HG03175 (cell line): ENCODE results near the gene KRT36.

Experiments
- ATAC-seq: cut with Tn5 transposase; IDR thresholded peaks from one replicate; pipeline ENCODE4 v1.9.1; 2021; ENCODE audit warnings: mild to moderate bottlenecking, moderate library complexity; ENCODE audit not compliant: unreplicated experiment

The KRT36 gene

DNA sequence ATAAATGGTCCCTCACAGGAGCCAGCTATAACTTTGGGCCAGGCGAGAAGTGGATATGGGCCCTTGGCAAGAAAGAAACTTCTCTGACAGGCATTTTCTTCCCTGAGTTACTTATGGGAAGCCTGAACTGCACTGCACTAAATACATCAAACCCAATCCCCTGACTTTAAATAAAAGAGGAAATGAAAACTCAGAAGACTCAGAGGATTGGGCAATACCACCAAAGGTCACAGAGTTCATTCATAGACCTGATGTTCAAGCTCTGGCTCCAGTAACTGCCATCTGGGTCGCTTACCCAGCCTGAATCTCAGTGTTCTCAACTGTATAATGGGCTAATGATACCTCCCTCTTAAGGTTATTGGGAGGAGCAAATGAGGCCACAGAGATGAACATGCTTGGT is 9.6 kb downstream of the KRT36 start:
- no peak for ATAC-seq

DNA sequence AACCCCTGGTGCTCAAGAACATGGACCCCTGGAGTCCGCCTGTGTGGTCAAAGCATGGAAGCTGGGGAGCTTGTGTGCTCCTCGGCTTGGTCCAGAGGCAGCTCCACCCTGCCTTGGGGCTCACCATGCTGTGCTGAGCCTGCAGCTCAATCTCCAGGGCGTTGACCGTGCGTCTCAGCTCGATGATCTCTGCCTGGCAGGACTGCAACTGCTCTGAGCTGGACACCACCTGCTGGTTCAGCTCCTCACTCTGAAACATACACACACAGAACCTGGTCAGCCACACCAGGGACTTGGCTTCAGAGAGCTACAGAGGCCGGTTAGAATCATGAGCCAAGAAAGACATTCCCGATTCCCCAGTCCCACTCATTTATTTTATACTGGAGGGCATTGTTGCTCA is 11.5 kb downstream of the KRT36 start:
- ATAC-seq, result no peak

DNA sequence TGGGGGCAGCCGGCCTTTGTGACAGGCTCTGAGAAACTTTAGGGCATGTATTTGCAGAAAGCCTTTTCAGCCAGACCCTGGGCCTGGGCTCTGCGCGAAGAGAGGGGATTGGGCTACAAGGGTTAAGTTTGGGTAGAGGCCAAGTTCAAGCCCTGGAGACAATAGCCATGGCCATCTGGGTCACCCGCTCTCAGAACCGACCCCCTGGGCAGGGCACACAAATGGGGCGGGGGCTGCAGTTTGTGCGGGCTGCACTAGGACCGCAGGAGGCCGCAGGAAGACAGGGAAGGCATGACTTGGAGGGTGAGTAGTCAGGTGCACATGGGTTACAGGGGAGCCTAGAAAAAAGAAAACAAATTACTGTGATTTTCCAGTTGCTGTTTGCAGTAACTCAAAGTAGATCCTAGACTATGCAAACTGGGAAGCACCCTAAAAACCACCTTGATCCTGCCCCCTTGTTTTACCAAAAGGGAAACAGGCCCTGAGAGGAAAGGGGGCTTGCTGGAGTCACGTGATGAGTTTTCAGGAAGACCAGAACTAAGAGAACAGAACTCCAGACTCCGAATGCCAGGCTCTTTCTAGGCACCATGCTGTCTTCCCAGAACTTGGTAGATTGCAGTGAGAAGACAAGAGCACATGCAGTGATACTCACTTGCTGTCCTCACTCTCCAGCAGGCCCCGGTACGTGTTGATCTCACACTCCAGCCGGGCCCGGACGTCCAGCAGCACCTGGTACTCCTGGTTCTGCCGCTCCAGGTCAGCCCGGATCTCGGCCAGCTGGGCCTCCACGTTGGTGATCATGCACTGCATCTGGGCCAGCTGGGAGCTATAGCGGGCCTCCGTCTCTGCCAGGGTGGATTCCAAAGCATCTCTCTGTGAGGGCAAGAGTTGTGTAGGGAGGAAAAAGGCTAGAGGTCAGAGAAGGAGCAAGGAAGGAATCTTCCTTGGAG is 12.6 kb downstream of the KRT36 start:
- no peak for ATAC-seq

DNA sequence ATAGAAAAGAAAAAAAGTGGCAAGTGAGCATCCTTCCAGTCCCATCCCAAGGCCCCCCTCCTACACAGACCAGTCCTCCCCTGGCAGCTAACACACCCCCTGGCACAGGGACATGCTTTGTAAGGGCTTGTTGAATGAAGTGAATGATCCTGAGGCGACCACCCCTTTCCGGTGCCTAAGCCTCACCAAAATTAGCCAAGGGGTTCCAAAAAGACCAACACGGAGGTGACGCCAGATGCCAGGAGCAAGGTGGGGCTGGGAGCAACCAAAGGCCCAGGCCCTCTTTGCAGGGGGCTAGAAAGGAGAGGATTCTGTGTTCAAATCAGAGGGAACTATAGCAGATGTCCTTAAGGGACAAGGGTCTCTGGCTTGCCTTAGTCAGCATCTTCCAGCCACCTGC is 14.3 kb downstream of the KRT36 start:
- ATAC-seq, result no peak

DNA sequence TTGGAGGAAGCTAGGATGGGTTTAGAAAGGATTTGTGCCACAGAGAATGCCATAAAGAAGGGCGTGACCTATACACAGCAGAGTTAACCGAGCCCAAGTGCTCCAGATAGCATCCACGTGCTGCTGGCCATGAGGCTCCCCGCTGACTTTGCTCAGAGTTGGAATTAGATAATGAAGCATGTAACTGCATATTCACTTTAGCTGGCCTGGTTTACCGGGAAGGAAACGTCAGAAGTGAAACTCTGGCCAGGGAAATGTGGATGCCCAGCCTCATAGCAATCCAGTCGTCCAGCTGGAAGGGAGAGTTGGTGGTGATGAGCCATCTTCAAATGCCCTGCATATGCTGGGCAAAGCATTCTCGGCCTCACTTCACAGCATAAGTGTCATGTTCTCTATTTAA is 14.8 kb downstream of the KRT36 start:
- no peak for ATAC-seq

DNA sequence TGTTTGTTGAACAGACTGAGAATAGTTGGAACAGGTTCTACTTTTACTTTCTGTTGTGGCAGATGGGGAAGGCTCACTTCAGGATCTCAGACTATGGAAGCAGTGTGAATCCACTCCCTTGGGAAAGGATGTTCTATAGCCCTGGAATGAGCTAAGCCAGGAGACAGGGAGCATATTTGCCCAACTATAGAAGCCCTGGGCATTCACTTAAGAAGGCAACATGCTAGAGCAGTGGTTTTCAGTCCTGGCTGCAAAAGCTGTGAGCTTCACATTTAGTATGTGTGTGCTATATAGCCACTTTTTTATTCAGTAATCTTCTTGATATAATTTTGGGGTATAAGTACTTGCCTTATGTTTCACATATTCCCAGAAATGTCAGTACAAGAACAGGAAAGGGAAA is 21.4 kb downstream of the KRT36 start:
- no peak for ATAC-seq

DNA sequence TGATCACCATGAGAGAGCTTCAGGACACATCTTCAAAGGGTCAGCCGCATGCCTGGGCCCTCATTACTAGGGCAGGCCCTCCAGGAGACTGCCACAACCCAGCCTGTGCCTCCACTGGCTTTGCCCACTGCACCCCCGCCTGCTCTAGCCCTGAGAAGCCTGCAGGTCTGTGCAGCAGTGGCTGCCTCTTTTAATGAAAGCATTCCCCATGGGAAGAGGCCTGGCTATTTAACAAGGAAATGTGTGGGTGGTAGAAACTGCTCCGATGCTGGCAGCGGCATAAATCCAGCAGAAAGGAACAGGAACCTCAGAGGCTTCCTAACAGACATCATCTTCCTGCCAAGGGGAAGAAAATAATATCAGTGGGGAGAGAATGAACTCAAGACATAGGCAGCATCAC is 22.1 kb downstream of the KRT36 start:
- no peak for ATAC-seq

DNA sequence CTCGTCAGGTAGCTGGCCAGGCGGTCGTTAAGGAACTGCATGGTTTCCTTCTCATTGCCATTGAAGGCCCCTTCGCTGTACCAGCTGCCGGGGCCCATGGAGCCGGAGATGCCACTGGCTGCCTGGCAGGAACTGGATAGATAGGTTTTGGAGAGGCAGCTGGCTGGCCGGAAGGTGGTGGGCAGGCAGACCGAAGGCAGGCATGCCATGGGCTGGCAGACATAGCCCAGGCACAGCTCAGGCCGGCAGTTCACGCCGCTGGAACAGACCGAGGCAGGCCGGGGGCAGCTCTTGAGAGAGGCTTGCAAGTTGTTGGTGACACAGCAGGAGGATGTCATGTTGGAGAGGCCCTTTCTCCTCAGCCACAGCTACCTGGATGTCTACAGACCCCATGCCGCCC is 22.7 kb downstream of the KRT36 start, which contains the start of gene KRT32:
Gene KRT32 (minus strand): TSS at position 399 of the 400 bp plus-strand sequence. CDS start 61 bp downstream, at position 338.
- no peak for ATAC-seq

DNA sequence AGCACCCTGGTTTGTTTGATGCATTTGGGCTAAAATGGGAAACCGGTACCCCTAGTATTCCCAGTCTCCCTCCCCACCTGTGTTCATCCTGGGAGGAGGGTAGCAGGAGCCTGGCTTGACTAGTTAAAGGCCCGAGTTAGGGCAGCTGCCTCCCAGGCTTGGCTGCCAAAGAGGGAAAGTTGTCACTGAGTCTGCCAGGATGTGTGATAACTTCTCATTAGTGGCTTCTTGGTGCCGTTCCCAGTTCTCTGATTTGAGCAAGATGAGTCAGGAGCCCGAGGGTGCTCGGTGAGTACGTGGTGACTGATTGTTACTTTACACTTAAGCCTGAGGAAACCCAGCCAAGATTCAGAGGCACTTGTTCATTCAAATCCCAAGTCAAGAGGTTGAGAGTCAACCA is 25.0 kb downstream of the KRT36 start:
- no peak for ATAC-seq

DNA sequence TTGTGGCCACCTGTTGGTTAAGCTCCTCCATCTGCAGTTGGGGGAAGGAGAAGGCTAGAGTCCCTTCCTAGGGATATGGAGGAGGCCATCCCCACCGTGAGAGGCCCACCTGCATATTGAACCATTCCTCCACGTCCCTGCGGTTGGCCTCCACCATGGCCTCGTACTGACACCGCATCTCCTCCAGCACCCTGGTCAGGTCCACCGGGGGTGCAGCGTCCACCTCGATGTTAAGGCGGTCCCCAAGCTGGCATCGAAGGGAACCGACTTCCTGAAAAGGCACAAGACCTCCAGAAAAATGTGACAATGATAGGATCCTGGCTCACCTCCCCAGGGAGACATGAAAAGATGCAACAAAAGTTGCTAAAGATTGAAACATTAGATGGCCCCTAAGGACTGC is 25.5 kb downstream of the KRT36 start:
- no peak for ATAC-seq

DNA sequence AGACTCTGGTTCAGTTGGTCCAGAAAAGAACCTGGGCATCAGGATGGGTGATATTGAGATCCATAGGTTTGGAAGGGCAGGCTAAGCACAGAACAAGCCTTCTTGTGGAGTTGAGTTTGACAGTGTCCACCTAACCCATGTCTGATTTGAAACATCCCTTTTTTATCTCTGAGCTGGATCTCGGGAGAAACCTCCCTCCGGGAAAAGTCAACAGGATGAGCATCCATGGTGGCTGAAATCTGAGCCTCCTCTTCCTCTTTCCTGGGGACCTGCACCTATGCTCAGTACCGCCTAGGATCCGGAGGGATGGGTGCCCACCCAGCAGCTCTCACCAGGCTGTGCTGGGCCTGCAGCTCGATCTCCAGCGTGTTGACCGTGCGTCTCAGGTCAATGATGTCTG is 26.0 kb downstream of the KRT36 start:
- no peak for ATAC-seq

DNA sequence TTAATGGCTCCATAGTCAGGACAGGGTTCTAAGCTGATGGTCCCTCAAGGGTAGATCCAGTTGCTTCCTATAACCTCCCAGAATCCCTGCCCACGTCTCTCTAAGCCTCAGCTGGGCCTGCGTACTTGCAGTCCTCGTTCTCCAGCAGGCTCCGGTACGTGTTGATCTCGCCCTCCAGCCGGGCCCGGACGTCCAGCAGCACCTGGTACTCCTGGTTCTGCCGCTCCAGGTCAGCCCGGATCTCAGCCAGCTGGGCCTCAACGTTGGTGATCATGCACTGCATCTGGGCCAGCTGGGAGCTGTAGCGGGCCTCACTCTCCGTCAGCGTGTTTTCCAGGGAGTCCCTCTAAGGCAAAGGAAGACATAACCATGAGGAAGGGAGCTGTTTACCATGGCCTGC is 27.0 kb downstream of the KRT36 start:
- no peak for ATAC-seq

DNA sequence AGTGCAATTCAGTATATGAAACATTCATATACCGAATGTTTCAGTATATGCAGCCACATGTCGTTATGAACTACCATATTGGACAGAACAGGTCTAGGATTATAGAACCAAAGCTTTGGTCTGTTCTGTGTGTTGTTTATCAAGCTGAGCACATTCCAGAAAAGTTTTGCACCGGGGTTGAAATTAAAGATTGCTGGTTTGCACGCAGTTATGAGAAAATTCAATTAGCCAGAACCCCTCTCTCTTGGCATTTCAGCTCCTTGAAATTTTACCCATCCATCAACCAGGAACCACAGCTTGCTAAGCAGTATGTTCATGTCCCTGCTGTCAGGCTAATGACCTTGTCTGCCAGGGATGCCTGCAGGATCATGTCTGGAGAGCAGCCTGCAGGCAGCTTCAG is 32.0 kb downstream of the KRT36 start:
- no peak for ATAC-seq

DNA sequence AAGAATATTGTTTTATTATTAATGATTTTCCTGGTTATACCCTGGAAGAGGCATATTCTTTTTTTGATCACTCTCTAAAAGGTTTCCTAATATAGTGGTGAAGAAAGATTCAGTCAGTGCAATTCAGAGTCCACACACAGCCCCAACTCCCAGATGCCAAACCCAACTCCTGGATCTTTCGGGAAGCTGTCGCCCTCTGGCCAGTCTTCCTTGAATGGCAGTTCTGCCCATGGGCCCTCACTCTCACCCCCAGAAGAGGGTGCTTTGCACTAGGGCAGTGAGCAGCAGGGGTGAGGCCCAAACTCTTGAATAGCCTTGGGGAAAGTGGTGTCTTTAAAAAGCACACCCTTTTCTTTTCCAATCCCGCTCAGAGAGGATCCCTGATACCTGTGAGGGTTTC is 33.5 kb downstream of the KRT36 start:
- no peak for ATAC-seq

DNA sequence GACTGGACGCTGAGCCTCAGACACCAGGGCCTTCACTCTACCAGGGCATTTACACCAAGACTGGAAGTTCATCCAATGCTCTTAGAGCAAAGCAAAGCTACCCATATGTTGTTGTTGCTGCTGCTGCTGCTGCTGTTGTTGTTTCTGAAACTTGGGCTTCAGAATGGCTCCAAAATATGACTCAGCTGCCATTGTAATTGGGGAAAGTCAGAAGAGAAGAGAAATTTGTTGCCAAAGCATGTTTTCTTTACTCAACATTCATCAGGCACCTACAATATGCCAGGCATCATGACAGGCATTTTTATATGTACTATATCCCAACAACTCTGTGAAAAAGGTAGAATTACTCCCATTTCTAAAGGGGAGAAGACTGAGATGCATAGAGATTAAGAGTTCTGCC is 34.5 kb downstream of the KRT36 start:
- ATAC-seq, result no peak

DNA sequence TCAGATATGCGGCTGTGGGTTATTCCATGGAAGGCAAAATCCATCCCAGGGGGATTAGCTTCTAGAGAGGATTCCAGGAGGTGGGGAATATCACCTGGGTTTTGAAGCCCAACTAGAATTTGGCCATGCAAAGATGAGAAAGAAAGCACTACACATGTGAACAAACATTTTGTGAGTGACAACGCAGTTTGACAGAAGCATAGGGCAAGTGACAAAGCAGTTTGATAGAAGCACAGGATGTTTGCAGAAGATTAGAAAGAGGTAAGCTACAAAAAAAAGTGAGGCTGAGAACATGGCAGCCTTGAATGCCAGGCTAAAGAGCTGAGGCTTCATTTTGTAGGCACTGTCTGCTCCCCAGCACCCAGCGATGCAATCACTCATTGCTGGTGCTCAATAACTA is 36.6 kb downstream of the KRT36 start:
- no peak for ATAC-seq

DNA sequence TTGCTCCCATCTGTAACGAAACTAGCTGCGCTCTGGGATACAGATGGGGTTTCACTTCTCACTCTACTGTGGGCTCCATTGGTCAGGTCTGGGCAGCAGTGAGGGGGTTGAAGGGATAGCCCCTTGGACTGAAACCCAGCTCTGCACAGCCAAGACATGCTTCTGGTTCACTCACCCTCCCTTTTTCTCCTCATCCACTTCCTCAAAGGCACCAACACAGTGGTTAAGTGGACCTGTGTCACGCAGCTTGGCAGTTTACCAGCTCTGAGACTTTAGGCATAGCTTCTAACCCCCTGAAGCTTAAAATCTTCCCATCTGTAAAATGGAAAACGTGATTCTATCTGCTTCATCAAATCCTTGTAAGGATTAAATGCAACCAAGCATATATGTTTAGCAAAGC is 37.4 kb downstream of the KRT36 start:
- no peak for ATAC-seq

DNA sequence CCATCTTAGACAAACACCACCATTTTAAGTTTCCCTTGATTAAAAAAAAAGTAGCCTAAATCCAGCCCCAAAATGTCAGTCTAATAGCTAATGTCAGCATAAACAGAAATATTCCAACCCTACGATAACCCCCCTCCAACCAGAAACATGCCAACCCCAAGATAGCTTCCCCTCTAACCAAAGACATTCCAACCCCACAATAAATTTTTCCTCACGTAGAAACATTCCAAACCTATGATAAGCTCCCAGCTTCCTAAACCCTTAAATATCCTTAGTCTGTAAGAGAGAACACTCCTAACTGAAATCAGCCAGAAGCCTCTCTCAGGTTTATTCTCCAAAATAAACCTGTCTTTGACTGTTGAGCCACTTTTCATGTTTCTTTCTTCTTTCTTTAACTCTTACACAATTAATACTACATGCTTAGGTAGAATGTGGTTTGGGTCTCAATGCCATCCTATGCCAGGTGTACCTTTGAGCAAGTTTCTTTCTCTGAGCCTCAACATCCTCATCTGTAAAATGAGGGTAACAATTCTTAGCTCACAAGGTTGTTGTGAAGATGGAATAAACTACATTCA is 38.5 kb downstream of the KRT36 start:
- no peak for ATAC-seq

DNA sequence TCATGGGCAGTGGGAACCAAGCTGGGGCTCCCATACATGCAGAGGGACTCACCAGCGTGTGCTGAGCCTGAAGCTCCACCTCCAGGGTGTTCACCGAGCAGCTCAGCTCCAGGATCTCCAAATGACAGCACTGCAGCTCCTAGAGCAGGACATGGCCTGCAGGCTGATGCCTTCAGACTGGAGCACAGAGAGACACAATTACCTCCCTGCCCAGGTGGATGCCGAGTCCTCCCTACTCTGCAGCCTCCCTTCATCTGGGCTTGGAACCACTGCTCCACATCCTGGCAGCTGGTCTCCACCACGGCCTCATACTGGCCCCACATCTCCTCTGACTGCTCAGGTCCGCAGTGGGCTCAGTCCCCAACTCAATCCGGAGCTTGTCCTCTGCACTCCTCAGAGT is 40.7 kb downstream of the KRT36 start:
- ATAC-seq, result no peak

DNA sequence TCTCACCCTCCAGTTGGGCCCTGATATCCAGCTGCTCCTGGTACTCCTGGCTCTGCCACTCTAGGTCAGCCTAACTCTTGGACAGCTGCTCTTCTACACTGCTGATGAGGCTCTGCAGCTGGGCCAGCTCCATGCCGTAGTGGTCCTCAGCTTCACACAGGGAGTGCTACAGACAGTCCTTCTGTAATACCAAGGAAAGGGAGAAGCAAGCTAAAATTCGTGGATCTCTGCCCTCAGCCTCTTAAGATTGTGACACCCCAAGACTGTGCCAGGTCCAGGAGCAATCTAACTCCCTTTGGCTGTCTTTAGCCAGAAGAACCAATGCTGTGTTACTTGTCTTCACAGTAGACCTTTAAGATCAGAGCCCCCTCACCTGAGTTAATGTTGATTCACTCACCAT is 41.2 kb downstream of the KRT36 start:
- ATAC-seq, result no peak

DNA sequence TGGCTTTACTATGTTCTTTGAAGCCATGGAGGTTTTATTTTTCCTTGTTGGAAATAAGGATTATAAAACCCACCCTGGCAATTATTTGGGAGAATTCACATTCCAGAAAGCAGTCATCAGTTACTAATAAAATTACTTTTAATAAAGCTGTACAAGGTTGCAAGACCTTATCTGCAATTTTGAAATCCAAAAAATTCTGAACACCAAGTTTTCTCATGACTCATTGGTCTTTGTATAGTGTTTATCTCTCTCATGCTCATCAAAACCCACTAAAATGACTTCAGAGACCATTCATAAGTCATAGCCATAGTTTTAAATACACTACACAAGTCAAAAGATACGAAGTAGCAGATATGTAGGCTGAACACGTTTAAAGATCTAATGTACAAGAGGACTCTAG is 42.9 kb downstream of the KRT36 start:
- no peak for ATAC-seq

DNA sequence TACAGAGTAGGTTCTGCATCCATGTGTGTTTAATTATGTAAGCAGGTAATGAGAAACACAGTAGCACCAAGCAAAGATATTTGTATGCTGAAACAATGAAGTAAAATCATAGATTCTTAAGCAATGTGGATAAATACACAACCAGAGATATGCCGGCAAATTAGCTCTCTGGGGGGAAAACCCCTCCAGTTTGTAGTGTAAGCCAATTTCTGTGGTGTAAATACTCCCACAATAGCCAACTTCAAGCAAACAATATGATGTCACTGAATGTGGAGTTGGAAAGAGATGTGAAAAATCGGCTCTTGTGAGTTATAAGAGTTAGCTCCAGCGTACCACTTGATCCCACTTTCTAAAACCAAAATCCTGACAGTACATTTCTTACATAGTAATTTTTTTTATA is 45.1 kb downstream of the KRT36 start:
- no peak for ATAC-seq

DNA sequence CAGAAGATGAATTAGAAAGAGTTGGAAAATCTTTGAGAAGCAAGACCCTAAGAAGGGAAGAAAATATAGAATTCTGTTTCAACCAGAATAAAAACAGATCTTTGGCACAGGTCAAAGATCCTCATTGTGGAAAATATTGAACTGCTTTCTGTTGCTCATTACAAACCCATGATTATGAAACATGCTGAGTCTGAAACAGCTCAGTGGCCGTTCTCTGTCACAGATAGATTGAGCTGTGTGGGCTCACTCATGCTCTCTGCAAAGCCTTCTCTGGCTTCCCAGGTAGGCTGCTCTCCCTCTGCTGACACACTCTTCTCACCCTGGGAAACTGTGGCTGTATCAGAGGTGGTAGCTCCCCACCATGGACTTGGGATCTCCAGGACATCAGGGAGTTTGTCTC is 45.5 kb downstream of the KRT36 start:
- ATAC-seq, result no peak
